Right cardiac atrium (tissue), 5 donors: Measurements from ENCODE around the gene POLR2C. TPM values are rescaled to one million over a fixed set of nuclear protein-coding genes. Genes with fewer than 3 reads are reported as not detected.
A peak's percentile ranks its signal among the peaks of the same experiment; 100 is the strongest.

Experiments used
- ATAC-seq, 2 donors: fragments of 200-7000 bp; cut with Tn5 transposase; one replicate each; pipeline versions ENCODE4 v1.8.0 to v1.9.1; 2020; ENCODE audit warnings: moderate library complexity in 2 of 2, mild to moderate bottlenecking in 1 of 2
- DNase-seq, 3 donors: peaks; one replicate each; pipeline ENCODE4 v3.0.0-alpha.2; 2020
- H3K27ac ChIP-seq: one replicate; pipeline ENCODE4 v1.5.1; 2013; ENCODE audit warnings: mild to moderate bottlenecking, low read length, control low read depth, moderate library complexity
- H3K27me3 ChIP-seq: one replicate; pipeline ENCODE4 v1.6.1; 2013; ENCODE audit not compliant: control insufficient read depth, insufficient read depth
- H3K4me1 ChIP-seq: one replicate; pipeline ENCODE4 v1.6.1; 2013; ENCODE audit warnings: low read length; ENCODE audit not compliant: control insufficient read depth, insufficient read depth
- H3K4me3 ChIP-seq: one replicate; pipeline ENCODE4 v1.5.1; 2013; ENCODE audit warnings: low read length, control low read depth
- H3K9me3 ChIP-seq: one replicate; pipeline ENCODE4 v1.6.1; 2013; ENCODE audit warnings: low read length; ENCODE audit not compliant: control insufficient read depth
- WGBS: extraction: QIAGEN DNeasy Blood & Tissue Kit; methylation state at CpG from one replicate; pipeline ENCODE4 v1.1.7; 2013; 5-methylcytosine and 5-hydroxymethylcytosine counted together
- intact Hi-C, 4 donors: fragments of 100-400 bp; cut with DNase I; formaldehyde crosslinking; loops; one replicate each; pipeline versions ENCODE4 v1.11.0 to v1.14.0; 2022 to 2023
- polyA plus RNA-seq: library from polyadenylated mRNA; stranded (reverse); fragments of 200-250 nt; gene quantifications from one replicate; pipeline ENCODE4 v1.2.3, GENCODE V29; 2013
- total RNA-seq, 4 donors: library from RNA; stranded (reverse); fragmentation: NEBNext Ultra II Directional; extraction: Animal tissue kit (Norgen Biotek cat#: 25700); gene quantifications; one replicate each; pipeline ENCODE4 v1.2.1, GENCODE V29; 2021
- donor health status: healthy with polysubstance abuse.
- donor health status: DM: no; HTN: yes; CAD: no.
- donor health status: DM: no; HTN: no; CAD: no.
- donor health status: DM: no; HTN: yes; CAD: no; lungs with severe emphysema.
- donor health status: DM: yes; HTN: yes; CAD: no.

The POLR2C gene
- total and polyA plus RNA-seq, 5 donors: 36.8 to 47.7 (median 41.7) TPM

DNA sequence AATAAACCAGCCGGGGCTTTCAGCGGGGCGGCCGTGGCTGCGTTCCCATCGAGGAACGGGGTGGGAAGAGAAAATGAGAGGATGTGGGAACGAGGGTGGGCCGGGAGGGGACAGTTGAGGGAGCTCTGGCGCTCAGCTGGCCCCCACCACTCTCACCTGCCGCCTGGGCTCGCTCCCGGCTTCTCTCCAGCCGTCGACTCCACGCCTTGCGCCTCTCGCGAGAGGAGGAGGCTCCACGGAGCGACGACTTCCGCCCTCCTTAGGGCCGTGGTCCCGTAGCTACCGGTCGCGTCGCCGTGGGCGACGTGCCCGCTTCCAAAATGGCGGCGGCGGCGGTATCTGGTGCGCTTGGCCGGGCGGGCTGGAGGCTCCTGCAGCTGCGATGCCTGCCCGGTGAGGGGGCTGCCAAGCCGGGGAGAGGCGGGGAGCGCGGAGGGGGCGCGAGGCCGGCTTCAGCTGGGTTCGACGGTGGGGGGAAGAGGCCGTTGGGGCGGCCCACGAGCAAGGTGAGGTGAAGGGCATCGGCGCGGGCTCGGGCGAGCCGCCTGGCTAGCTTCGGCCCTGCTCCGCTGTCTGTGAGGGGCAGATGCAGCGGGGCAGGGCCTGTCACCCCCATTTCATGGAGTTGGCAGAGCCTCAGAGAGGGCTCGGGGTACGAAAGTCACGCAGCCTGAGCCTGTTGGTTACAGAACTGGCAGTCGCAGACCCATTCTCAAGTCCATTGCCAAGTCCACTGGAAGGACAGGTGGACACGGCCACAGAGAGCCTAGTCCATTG lies 15.1 kb upstream of the POLR2C start, which contains the start of the genes CIAPIN1 and COQ9:
TSS of gene CIAPIN1 (minus strand) at position 200 of the 777 bp plus-strand sequence. CDS start 6,457 bp downstream, outside the sequence.
TSS of gene COQ9 (plus strand) at position 294 of the 777 bp plus-strand sequence. CDS start at position 321, 27 bp downstream.
- ATAC-seq (peak; percentile 99), DNase-seq (peak; percentile 96 to 99 (median 98))
- Histone ChIP-seq H3K9me3 (no peaks in the 10 kb centered on the region), H3K27me3 (no peaks in the 10 kb centered on the region), H3K4me1 (no peaks in the 10 kb centered on the region), H3K4me3 (peak within 1 kb of the TSS; percentile 85), H3K27ac (peak within 1 kb of the TSS; percentile 91)
- intact Hi-C loops: no loop called here
- under 1% methylated on average over 68 of the region's 68 CpGs for WGBS

DNA sequence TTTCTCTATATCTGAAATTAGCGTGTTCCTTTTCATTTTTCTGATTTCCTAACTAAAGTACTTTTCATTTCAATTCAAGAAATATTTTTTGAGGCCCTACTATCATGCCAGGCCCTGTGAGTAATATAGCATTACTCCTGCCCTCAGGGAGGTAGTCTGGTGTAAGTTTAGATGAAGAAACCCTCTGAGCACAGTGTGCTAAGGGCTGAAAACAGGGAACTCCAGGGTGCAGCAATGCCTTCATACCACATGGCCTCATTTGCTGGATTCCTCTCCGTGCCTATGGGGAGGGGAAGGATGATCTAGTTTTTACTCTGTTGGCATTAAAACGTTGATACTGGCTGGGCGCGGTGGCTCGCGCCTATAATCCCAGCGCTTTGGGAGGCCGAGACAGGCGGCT lies 10.5 kb upstream of the POLR2C start:
- DNase-seq (no peak), ATAC-seq (no peak)
- Histone ChIP-seq H3K4me3 (no peak overlapping the region), H3K4me1 (no peaks in the 10 kb centered on the region), H3K9me3 (no peaks in the 10 kb centered on the region), H3K27me3 (no peaks in the 10 kb centered on the region), H3K27ac (no peak overlapping the region)
- intact Hi-C loops: no loop called here
- 96% methylated on average over 10 of the region's 10 CpGs for WGBS

DNA sequence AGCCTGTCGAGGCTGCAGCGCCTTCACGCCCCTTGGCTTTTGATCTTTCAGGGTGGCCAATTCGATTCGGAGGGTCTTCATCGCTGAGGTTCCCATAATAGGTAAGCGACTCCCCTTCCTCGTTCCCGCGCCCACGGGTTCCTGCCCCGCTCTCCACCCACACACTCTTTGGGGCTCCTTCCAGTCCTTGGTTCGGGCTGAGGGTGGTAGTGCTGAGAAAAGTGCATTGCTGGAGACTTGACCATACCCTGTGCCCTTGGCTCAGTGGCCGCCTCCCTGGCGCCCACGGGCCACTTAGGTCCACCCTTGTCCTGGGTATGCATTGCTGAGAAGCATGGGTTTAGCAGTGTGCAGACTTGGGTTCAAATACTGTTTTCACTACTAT lies 491 bp downstream of the POLR2C start:
- no peaks in the 10 kb centered on the region for H3K27me3 ChIP-seq
- under 1% methylated on average over 16 of the region's 16 CpGs for WGBS
- DNase-seq: no peak
- intact Hi-C loops: loop anchor here in 1 of 4 donors (10.0 kb wide), 1 partner anchor 52 kb away; no protein-coding TSS in a partner anchor
- peak overlapping the region; percentile 100 for H3K4me3 ChIP-seq
- ATAC-seq: peak; percentile 48 to 53
- peaks cover 3% of the 10 kb centered on the region for H3K4me1 ChIP-seq
- no peaks in the 10 kb centered on the region for H3K9me3 ChIP-seq
- H3K27ac ChIP-seq: peak overlapping the region; percentile 54

DNA sequence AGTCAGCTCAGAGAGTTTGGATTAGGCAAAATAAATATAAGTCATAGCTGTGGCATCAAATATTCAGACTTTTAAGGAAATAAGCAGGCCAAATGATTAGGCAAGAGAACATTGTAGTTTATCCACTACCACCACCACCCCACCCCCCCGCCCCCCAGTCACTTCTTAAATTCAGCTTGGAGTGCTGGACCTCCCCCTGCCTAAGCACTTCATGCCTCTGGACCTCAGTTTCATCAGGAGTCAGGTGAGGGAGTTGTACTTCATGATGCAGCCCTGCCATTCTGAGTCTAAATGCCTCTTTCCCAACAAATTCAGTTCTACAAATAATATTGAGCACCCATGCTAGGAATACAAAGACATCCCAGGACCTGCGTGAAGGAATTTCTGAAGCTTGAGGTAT lies 2.0 kb downstream of the POLR2C start:
- intact Hi-C loops: loop anchor here in 1 of 4 donors (10.0 kb wide), 1 partner anchor 50 kb away; no protein-coding TSS in a partner anchor
- H3K4me1 ChIP-seq: peaks cover 3% of the 10 kb centered on the region
- ATAC-seq (no peak), DNase-seq (no peak)
- no peaks in the 10 kb centered on the region for H3K27me3 ChIP-seq
- no peak overlapping the region for H3K27ac ChIP-seq
- no peak overlapping the region for H3K4me3 ChIP-seq
- no peaks in the 10 kb centered on the region for H3K9me3 ChIP-seq
- 95% methylated on average over 2 of the region's 2 CpGs for WGBS

DNA sequence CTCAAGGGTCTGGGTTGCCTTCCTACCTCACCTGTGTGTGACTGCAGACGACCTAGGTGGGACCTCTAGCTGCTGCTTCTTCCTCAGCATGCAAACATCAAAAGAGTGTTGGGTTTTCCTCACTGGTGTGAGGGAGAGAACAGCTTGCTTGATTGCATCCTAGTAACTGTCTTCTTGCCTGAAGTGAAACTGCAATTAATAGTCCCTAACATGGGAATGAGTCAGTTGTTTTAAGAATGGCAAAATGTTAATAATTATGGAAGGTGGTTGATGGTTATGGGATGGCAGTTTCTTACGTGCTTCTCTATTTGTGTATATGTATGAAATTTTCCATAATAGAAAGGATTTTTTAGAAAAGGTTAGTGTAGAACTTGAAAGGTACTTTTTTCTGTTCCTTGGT lies 5.9 kb downstream of the POLR2C start:
- Histone ChIP-seq H3K27ac (no peak overlapping the region), H3K4me1 (peaks cover 12% of the 10 kb centered on the region), H3K9me3 (no peaks in the 10 kb centered on the region), H3K27me3 (no peaks in the 10 kb centered on the region), H3K4me3 (no peak overlapping the region)
- intact Hi-C loops: loop anchor here in 1 of 4 donors (10.0 kb wide), 1 partner anchor 46 kb away; no protein-coding TSS in a partner anchor
- WGBS: 92% methylated on average over 2 of the region's 2 CpGs
- ATAC-seq (no peak), DNase-seq (no peak)

DNA sequence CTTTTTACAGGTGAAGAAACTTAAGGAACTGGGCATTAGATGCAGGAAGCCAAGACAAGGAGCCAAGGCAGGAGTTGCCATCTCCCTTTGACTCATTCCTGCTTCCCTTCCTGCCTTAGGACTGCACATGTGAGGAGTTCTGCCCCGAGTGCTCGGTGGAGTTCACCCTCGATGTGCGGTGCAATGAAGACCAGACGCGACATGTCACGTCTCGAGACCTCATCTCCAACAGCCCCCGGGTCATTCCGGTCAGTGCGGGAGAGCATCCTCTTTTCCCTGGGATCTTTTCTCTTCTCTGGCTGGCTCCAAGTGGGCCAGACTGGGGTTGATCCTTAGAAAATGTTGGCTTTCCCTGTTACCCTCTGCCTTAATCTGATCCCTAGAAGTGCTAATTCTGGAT lies 6.6 kb downstream of the POLR2C start:
- no peaks in the 10 kb centered on the region for H3K27me3 ChIP-seq
- DNase-seq: no peak
- H3K9me3 ChIP-seq: no peaks in the 10 kb centered on the region
- H3K4me3 ChIP-seq: no peak overlapping the region
- H3K27ac ChIP-seq: no peak overlapping the region
- intact Hi-C loops: loop anchor here in 1 of 4 donors (10.0 kb wide), 1 partner anchor 46 kb away; no protein-coding TSS in a partner anchor
- no peak for ATAC-seq
- peaks cover 12% of the 10 kb centered on the region for H3K4me1 ChIP-seq
- 78% methylated on average over 11 of the region's 11 CpGs for WGBS

DNA sequence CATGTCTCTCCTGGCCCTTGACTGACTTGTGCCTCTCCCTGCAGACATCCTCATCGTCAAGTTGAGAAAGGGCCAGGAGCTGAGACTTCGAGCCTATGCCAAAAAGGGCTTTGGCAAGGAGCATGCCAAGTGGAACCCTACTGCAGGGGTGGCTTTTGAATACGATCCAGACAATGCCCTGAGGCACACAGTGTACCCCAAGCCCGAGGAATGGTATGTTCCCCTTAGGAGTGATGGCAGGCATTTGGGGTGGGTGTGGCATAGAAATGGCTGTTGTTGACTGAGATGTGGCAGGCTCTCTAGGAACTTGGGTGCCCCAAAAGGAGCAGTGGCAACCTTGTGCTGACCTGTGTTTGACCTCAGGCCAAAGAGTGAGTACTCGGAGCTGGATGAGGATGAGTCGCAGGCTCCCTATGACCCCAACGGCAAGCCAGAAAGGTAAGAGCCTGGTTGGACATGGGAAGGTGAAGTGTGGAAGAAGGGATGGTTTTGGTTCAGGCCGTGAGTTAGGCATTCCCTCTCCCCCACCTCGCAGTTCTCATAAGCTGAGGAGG lies 7.5 kb downstream of the POLR2C start:
- H3K4me1 ChIP-seq: peaks cover 9% of the 10 kb centered on the region
- H3K27me3 ChIP-seq: no peaks in the 10 kb centered on the region
- no peak overlapping the region for H3K27ac ChIP-seq
- WGBS: 73% methylated on average over 9 of the region's 9 CpGs
- no peaks in the 10 kb centered on the region for H3K9me3 ChIP-seq
- DNase-seq (no peak), ATAC-seq (peak; percentile 3 to 18)
- no peak overlapping the region for H3K4me3 ChIP-seq
- intact Hi-C loops: loop anchor here in 1 of 4 donors (10.0 kb wide), 1 partner anchor 45 kb away; no protein-coding TSS in a partner anchor

DNA sequence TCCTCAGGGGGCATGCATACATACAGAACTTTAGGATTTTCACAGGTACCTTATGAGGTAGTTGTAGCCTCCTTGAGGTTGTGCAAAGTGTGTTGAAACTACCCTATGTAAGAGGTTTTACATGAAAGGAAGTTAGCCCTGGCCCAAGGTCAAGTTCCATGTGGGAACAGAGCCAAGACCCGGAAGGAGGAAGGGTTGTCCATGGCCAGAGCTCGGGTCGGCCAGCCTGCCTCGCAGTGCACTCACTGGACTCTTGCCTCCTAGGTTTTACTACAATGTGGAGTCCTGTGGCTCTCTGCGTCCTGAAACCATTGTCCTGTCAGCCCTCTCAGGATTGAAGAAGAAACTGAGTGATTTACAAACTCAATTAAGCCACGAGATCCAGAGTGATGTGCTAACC lies 8.2 kb downstream of the POLR2C start:
- ATAC-seq (peak; percentile 55 to 68), DNase-seq (peak; percentile 76 to 90 (median 87))
- no peak overlapping the region for H3K27ac ChIP-seq
- no peak overlapping the region for H3K4me3 ChIP-seq
- WGBS: 16% methylated on average over 6 of the region's 6 CpGs
- H3K4me1 ChIP-seq: peaks cover 9% of the 10 kb centered on the region
- no peaks in the 10 kb centered on the region for H3K9me3 ChIP-seq
- intact Hi-C loops: no loop called here
- no peaks in the 10 kb centered on the region for H3K27me3 ChIP-seq

DNA sequence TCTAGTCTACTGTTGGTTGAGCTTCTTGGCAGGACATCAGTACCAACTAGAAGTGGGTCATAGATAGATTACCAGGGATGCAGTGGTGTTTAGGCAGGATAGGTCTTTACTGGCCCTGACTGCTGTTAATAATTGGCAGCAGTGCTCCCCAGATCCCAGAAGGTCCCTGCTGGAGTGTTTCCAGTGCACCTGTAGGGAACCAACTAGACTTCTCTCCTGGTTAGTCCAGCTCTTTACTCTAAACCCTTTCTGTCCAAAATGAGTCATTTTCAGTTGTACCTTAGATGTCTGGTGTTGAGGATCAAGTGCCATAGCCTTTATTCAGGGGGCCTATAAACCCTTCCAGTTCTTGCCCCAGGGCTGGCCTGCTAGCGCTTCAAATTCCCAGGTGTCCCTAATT lies 8.7 kb downstream of the POLR2C start:
- Histone ChIP-seq H3K4me1 (peaks cover 12% of the 10 kb centered on the region), H3K4me3 (no peak overlapping the region), H3K27me3 (no peaks in the 10 kb centered on the region), H3K9me3 (no peaks in the 10 kb centered on the region), H3K27ac (no peak overlapping the region)
- 95% methylated on average over 1 of the region's 1 CpG for WGBS
- no peak for ATAC-seq
- DNase-seq: no peak
- intact Hi-C loops: no loop called here

DNA sequence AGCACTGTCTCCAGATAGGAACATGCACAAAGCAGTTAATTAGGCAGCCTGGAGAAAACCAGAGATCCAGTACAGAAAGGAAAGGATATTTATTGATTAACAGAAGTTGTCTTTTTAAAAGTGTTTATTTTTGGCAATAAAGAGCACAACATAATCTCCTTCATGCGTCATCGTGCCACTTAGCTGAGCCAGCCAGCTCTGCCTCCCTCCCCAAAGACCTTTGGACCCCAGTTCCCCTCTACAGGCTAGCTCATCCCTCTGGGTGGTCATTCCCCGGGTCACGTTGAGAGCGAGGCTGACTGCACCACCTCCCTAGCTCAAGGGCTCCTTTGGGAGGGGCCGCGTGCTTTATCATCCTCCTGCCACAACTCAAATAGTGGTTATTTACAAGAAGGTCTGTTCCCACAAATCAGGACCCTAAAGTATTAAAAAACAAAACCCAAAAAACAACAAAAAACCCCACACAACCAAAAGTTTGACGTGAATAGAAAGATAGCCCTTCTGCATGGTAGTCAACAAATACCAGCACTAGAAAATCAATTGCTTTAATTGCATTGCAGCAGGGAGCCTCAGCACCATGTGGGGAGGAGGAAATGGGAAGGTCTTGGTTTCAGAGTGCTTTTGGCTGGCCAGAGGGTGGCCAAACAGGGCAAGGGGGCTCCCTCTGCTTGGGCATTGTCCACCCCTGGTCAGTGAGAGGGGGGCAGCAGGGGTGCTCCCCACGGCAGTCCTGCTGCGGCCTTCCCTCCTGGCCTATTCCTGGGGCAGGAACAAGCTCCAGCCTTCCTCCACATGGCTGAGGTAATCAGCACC lies 9.6 kb downstream of the POLR2C start:
- Histone ChIP-seq H3K9me3 (no peaks in the 10 kb centered on the region), H3K4me1 (peaks cover 14% of the 10 kb centered on the region), H3K27ac (no peak overlapping the region), H3K27me3 (no peaks in the 10 kb centered on the region), H3K4me3 (no peak overlapping the region)
- ATAC-seq (no peak), DNase-seq (no peak)
- 65% methylated on average over 10 of the region's 10 CpGs for WGBS
- intact Hi-C loops: no loop called here
